SHP77 (cell line): ENCODE data around the gene CYB5A.

Source experiments
- DNase-seq, 2 experiments: peaks; one replicate each; lab custom pipeline; 2025; lab: John Stamatoyannopoulos, UW

CYB5A gene

GRCh38 chr18:74244554-74244953 is 47.2 kb downstream of the CYB5A start:
- DNase-seq = no peak

- DNase-seq = no peak
Measured at GRCh38 chr18:74243127-74243526, 48.6 kb downstream of the CYB5A start.

GRCh38 chr18:74242438-74243096 is 49.2 kb downstream of the CYB5A start:
- no peak for DNase-seq

- no peak for DNase-seq
Measured at GRCh38 chr18:74241970-74242369, 49.8 kb downstream of the CYB5A start.

GRCh38 chr18:74241426-74241825 is 50.3 kb downstream of the CYB5A start:
- no peak for DNase-seq

GRCh38 chr18:74239567-74239966 is 52.2 kb downstream of the CYB5A start:
- no peak for DNase-seq

GRCh38 chr18:74234326-74235171 is 57.2 kb downstream of the CYB5A start:
- DNase-seq = no peak

- DNase-seq = no peak
Measured at GRCh38 chr18:74233933-74234325, 57.8 kb downstream of the CYB5A start.

- DNase-seq = no peak
Measured at GRCh38 chr18:74230922-74231714, 60.6 kb downstream of the CYB5A start.

GRCh38 chr18:74229891-74230290 is 61.9 kb downstream of the CYB5A start:
- DNase-seq = no peak

- no peak for DNase-seq
Measured at GRCh38 chr18:74229005-74229404, 62.8 kb downstream of the CYB5A start.

GRCh38 chr18:74228312-74228711 is 63.5 kb downstream of the CYB5A start:
- no peak for DNase-seq

- DNase-seq = no peak
Measured at GRCh38 chr18:74226666-74227065, 65.1 kb downstream of the CYB5A start.

- DNase-seq = no peak
Measured at GRCh38 chr18:74226156-74226555, 65.6 kb downstream of the CYB5A start.

- no peak for DNase-seq
Measured at GRCh38 chr18:74225193-74225840, 66.4 kb downstream of the CYB5A start.

- DNase-seq = no peak
Measured at GRCh38 chr18:74222710-74223494, 68.9 kb downstream of the CYB5A start.

GRCh38 chr18:74221081-74221480 is 70.7 kb downstream of the CYB5A start:
- DNase-seq = no peak

- DNase-seq = no peak
Measured at GRCh38 chr18:74219056-74219455, 72.7 kb downstream of the CYB5A start.

GRCh38 chr18:74217476-74218143 is 74.2 kb downstream of the CYB5A start:
- no peak for DNase-seq

GRCh38 chr18:74216661-74217110 is 75.1 kb downstream of the CYB5A start:
- DNase-seq = no peak

- no peak for DNase-seq
Measured at GRCh38 chr18:74215863-74216262, 75.9 kb downstream of the CYB5A start.
